Activated CD4-positive, alpha-beta T cell treated with anti-CD3 and anti-CD28 coated beads, Interleukin-2, amount 50 U/mL, for 4 hours (primary cell): ENCODE results near the gene RNF39.

Experiments used
- DNase-seq, 2 experiments: peaks; one replicate each; pipeline ENCODE4 v3.0.0-alpha.2; 2020

The RNF39 gene

DNA sequence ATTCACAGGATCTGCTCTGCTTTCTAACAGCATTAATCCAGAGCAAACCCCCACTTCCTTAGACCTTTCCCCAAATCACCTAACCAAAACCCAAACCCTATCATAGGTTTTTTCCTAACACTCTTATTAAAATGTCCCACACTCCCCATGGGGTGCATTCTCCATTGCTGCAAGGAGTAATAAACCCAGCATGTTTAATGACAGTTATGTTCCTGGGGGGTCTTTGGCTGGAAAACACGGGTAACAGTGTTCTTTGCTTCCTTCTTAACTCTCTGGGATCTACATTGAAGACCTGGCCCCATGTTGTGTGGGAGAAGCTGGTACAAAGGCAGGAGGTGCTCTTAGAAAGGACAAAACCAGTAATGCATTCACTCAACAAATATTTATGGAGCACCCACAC, 21.3 kb upstream of the RNF39 start:
- DNase-seq = no peak

DNA sequence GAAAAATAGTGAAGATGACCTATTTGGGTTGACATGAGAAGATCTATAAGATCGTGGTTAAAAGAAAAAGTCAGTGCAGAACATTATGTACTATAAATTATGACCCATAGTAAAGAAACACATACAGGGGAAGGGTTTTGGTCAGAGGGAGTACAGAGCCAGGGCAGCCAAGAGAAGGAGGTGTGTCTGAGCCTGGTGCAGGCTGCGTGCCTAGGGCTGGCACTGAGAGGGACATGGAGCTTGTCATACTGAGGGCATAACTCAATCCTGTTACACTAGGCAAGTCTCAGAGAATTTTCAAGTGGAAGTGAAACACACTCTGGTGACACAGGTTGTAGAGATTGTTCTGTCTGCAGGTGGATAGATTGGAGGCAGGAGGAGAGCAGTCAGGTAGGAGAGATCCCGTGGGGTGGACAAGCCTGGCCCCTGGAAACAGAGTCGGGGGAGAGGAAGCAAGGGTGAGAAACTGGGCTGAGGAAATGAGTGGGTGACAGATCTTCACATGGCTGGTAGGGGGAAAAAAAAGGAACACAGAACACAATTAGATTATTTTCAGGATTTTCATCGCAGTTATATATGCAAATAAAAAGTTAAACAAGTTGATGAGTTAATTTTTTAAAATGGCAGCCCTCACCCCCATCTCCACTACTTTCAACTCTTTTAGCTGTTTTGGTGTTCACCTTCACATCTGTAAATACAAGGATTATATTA, 18.5 kb upstream of the RNF39 start:
- no peak for DNase-seq

DNA sequence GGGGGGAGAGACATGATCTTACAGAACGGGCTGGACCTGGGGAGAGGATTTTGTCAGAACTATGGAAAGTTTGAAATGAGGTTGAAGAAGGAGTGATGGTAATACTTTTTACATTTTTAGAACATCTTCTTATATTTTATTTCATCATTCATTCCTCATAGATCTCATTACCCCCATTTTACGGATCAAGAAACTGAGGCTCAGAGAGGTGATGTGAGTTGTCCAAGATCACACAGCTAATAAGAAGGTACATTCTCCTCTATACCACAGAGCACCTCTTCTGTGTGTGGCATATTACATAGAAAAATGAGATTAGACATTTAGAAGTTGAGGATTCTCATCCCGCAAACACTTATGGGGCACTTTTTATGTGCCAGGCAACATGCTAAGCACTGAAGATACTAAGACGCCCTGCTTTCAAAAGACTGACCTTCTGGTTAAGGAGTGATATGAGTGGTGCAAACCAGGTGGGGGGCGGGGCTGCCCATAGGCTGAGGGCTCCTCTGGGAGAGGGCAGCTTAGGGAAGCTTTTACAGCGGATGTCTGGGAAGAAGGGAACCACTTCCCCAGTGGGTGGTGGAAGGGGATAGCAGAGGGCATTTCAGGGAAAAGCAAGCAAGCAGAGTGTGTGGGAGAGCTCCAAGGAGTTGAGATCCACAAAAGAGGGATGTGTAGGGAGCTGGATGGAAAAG, 17.4 kb upstream of the RNF39 start:
- no peak for DNase-seq

DNA sequence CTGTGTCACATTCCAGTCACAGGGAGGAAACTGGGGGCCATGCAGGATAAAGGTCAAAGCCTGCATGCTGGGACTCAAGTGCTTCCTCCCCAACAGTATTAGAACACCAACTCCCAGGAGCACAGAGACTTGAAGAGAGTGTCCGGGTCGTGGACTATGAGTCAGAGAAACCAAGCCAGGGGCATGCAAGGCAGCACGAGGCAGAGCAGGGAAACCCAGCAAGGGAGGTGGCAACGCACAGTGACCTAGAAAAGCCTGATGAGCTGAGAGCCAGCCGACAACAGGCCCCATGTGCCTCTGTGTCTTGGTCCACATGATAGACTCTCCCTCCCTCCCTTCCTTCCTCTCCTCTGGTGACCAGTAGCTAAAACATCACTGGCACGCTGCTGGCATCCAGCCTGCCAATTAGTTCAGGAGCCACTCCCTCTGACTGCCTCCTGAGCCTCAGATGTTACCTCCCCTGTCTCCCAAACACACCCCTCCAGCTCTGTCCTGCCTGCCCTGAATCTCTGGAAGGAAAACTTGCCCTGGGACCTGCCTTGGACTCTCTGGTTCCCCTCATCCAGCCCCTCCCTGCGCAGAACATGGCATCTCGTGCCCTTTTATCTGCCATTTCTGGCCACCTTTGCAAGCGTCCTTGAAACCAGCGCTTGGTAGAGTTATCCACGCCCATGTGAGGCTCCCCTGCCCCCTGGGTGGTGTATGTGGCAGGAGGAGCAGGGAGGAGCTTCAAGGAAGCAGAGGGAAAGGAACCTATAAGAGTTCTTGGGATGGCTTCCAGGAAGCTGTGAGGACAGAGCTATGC, 16.2 kb upstream of the RNF39 start:
- DNase-seq = no peak

DNA sequence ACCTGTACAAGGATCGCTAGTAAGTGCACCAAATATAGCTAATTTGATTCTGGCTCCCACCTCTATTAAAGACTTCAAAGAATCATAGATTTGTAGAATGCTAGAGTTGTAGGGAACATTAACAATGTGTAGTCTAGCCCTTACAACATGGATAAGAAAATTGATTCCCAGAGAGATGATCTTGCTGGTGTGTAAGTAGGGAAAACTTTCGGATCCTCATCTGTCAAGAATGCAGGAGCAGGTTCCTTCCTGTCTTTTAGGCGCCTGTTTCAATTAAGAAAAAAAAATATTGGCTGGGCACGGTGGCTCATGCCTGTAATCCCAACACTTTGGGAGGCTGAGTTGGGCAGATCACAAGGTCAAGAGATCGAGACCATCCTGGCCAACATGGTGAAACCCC, 12.3 kb upstream of the RNF39 start:
- DNase-seq = no peak

DNA sequence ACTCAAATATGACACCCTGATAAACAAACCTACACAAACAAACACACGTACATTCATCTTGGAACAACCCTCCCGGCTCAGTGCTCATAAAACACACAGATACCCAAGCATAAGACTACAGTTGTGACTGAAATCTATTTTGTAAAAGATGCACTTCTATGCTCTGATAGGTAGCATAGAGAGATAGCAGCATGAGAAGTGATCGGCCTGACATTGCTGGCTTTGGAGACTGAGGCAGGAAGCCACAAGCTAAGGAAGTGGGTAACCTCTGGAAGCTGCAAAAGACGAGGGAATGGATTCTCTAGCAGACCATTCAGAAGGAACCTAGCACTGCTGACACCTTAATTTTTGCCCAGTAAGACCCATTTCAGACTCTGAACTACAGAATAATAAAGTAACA, 1.6 kb upstream of the RNF39 start:
- no peak for DNase-seq

DNA sequence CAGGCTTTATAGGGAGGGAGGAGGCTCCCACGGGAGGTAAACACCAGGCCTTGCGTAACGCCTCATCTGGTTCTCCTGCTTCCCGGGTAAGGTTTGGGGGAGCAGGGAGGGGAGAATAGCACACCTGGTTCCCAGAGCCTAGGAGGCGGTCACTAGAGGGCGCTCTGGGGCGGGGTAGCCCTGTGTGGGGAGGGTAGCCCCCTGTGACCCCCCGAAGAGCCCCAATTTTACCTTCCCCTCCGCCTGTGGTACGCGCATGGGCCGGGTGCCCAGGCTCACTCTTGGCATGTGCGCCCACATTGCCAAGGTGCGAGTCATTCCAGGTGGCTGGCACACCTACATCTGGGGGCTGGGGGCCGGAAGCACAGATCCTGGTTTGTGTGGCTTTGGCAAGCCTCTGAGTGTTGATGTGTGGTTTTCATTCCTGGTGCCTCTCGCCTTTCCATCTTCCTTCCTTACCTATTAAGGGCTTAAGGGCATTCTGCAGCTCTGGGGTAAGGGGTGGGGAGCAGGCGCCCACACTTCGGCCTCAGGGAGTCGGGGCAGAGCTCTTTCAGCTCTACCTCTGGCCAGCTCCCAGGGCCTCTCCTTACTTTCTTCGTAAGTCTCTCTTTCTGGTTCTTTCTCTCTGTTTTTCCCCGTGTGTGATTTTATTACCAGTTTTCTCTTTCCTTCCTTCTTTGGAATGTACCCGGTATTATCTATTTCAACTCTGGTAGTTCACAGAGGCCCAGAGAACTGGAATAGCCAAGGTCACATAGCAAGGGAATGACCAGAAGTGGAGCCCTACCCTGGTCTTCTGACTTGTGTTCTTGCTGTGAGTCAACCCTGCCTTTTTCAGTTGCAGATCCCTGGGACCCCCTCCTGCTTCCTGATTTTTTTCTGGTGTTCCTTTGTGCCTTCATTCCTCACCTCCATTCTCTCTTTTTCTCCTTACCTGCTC, 492 bp upstream of the RNF39 start:
- DNase-seq = no peak

DNA sequence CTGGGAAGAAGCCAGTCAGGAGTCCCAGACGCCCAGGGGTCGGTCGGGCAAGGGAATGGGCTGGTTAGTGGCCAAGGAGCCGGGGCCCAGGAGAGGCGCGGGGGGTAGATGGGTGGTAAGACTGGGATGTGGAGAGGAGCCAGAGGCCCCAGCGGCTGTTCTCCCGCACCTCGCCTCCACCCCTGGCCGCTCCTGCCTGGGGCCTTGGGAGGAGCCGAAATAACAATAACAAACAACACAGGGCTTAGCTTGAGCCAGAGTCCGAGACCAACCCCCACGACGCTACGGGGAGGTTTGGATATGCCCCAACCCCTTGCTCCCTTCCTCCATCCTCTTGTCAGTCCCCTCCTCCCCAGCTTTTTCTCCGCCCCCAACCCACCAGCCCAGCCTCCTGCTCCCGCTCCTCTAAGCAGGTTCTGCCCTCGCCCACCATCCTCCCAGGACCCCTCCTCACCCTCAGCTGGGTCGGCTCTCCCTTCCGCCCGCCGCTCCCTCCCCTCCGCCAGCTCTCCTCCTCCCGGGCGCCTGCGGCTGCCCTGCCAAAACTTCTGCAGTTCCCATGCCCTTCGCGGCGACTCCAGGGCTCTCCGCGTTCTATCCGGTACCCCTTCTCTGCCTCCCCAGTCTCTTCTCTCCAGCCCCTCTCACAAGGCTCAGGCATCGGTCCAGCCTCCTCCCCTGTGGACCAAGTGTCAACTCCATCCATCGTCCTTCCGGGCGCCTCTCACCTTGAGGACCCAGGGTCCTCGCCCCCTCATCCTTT, 1.1 kb downstream of the RNF39 start:
- no peak for DNase-seq

DNA sequence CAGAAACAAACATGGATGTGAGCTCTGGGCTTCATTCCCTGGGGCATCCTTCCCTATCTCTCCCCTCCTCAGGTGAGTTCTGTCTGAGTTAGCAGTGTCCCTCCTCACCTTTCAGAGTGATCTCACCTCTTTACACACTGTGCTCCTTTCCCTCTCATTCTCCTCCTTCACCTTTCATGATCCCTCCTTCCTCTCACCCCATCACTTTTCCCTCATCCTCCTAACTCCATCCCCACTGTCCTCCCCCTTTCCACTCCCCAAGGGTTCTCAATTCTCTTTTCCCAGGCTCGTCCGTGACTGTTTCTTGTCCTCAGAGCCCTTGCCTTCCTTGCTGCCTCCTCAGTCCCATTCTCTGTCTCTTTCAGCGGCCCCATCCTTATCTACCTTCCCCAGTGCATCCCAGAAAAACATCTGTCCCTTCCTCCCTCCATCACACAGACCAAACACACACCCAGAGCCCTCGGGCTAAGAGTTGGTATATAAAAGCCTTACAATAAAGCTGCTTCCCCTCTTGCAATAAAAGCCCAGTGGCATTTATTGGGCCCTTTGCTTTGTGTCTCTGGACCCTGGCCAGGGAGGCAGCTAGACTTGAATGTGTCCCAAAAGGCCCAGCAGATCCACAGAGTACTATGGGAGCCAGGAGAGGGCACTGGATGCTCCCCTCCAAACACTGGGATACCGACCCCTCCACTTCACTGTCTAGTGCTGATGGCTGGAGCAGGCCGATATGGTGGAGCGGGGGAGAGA, 1.9 kb downstream of the RNF39 start:
- DNase-seq = no peak

DNA sequence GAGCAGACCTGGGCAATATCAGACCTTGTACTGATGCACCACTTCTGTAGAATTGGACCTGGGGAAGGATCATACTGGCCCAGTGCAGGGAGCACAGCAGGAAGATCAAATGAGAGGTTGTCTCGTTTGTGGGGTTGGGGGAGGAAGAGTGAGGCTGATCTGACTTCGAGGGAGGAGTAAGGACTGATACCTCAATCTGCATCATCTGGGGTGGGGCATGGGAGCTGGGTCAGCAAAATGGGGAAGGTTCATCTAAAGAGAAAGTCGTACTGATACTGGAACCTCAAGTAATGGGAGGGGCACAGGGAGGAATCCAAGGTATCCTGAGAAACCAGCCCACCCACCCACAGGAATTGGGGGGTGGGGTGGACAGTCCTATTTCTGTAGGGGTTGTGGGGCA, 3.7 kb downstream of the RNF39 start:
- DNase-seq = no peak

DNA sequence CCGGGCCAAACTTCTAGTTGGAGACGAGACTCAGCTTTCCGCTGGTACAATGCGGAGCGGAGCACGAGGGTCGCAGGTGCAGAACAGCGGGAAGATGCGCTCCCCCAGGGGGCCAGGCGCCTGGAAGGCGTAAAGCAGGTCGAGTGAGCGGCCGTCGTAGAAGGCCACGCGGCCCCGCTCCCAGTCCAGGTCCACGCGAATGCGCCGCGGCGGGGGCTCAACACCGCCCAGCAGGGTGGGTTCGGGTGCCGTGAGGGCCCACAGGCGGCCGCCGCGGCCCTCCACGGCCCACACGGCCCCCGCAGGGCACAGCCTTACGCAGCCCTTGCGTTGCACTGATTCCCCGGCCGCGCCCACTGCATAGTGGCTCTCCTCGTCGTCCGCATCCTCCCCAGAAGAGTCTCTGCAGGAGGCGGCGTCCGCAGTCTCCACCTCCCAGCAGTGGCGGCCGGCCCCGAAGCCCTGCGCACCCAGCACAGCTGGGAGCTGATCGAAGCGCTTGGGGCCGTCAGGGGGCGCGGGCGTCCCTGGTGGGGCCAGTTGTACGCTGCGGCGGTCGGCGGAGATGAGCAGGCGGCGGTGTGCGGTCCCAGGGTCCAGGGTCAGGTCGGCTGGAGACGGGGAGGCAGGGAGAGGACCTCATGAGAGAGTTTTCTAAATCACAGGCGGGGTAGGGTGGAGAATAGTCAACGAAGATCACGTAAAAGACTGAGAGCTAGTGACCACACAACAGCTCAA, 4.3 kb downstream of the RNF39 start:
- DNase-seq = no peak

DNA sequence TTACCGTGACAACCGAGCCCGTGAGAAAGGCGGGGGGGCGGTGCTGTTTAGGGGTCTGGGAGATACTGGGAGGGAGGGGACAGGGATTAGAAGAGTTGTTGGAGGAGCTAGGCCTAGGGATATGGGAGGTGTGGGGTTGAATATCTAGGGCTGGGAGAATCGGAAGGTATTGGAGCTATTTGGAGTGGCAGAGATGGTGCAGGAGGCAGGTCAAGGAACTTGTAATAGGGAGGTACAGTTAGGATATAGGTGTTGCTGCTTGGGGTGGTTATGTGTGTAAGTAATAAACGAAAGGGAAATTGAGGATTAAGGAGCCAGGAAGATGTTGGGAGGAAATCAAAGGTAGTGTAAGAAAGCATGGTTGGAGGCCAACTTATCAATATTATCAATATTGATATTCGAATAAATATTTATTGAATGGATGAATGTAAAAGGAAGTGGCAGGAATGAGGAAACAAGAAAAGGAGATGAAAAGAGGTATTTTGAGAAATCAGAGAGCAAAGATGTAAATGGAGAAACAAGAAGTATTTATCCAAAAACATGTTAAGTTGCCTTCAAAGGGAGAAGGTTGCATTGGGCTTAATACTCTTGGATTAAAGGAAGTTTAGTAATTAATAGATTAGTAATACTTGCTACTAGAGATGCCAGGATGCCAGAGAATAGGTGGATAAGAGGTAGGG, 8.0 kb downstream of the RNF39 start:
- DNase-seq = no peak

DNA sequence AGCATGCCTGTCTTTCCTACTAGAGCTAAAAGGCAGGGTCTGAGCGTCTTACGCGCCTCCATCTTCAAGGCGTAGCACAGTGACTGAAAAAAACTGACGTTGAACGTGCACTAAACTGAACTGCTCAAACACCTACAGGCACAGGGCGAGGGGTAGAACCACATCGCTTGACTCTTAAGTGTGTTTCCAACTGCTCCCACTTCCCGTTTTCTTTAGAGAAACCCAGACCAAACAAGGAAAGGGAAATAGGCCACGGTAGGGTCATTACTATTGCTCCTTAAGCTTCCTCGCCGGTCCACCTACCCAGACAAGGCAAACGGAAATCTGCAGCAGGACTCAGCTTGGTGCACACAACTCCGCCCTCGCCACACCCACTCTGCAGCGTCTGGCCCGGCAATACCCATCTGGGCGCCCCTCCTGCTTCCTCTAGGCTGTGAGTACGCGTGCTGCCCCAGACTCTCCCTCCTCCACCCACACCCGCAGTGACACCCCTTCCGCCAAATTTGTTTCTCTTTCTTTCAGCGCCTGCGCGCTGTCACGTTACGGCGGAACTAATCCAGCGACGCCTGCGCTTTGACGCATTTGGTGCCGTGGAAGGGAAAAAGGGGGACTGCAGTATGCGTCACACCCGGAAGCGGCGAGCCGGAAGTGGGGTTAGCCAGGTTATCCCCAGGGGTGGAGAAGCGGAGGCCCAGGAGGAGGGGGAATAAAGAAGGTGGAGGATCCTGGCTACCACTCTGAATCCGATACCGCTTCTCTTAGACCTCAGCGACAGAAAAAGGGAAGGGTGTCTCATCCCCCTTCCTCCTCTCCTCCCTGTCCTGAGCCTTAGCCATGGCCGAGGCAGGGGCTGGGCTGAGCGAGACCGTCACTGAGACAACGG, 8.8 kb downstream of the RNF39 start, which contains the start of gene PPP1R11:
PPP1R11 (plus strand) TSS at position 622 of the 883 bp plus-strand sequence; CDS start at position 835, 213 bp downstream.
- DNase-seq = peak; percentile 98 to 99

DNA sequence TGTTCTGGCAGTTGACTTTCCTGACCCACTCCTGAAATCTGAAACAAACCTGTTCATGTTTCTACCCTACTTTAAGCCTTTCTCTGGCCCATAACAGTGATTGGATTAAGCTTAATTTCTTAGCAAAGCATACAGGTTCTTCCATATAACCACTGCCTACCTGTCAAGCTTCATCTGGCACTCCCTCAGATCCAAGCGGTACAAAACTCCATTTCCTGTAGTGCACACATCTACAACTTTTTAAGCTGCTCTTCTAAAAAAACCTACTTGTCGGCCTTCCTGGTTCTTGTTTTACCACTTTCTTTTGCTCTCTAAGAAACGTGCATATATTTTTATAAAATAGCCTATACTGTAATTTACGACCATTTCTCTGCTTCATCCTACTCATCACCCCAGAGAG, 9.5 kb downstream of the RNF39 start:
- DNase-seq = no peak

DNA sequence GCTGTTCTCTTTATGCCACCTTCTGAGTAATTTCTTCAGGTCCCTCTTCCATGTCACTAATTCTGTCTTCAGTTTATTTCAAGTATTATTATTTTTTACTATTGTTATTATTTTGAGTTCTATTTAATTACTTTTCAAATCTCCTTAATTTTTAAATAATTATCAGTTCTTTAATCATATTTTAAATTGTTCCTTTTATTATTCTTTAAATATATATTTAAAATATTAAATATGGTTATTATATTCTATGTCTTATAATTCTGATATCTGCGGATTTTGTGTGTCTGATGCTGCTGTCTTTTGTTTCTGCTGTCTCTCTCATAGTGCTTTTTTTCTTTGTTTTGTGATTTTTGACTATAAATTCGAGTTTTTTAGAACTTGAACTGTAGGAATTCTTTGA, 12.3 kb downstream of the RNF39 start:
- DNase-seq = no peak

DNA sequence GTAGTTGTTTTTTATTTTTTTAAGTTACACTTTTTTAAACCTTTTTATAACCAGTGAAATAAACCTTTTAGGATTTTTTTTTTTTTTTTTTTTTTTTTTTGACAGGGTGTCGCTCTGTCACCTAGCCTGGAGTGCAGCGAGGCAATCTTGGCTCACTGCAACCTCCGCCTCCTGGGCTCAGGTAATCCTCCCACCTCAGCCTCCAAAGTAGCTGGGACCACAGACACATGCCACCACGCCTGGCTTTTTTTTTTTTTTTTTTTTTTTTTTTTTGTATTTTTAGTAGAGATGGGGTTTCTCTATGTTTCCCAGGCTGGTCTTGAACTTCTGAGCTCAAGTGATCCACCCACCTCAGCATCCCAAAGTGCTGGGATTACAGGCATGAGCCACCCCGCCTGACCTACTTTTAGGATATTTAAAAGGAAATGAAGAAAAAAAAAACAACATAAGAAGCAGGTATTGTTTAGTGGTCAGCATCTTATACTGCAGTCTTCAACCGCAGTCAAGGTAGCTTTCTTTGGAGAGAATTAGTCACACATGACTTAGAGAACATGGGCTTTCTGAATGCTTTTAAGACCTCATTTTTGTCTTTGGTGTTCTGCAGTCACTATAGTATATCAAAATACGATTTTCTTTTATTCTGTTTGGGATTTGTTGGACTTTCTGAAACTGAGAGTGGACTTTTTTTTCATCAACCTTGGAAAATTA, 12.9 kb downstream of the RNF39 start:
- DNase-seq = no peak

DNA sequence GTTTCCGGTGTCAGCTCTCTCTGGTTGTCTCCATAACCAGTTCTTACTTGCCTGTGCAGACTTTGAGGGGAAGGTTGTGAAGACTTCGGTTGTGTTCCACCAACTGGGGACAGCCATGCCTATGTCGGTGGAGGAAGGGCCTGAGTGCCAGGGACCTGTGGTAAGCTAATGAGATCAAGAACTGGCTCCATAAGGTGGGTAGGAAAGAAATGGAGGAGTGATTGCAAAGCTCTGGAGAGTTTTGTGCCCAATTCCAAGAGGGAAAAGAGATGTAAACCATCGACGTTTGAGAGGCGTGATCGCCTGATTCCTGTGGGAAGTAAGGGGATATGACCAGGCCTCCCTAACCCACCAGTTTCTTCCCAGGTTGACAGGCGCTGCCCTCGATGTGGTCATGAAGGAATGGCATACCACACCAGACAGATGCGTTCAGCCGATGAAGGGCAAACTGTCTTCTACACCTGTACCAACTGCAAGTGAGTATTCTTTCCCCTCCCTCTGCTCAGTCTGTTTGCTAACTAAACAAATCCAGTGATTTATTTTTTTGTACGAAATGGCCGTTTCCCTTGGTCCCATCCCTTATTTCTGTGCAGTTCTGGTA, 13.6 kb downstream of the RNF39 start:
- DNase-seq = no peak
